SK-N-SH (cell line): ENCODE results near the gene PPP1R9A.

Source experiments
- CTCF ChIP-seq: fragments of 200-600 bp; sonication (generic); IDR thresholded peaks from 2 replicates; pipeline ENCODE4 v1.6.1; 2017; ENCODE audit warnings: antibody characterized with exemption, mild to moderate bottlenecking, moderate library complexity
- POLR2AphosphoS5 ChIP-seq: IDR thresholded peaks from 2 replicates; pipeline ENCODE4 v1.6.1; 2012; ENCODE audit warnings: low read depth, low read length
- REST ChIP-seq: IDR thresholded peaks from 2 replicates; pipeline ENCODE4 v1.6.1; 2012; ENCODE audit warnings: mild to moderate bottlenecking, low read depth, low read length, moderate library complexity

DNA sequence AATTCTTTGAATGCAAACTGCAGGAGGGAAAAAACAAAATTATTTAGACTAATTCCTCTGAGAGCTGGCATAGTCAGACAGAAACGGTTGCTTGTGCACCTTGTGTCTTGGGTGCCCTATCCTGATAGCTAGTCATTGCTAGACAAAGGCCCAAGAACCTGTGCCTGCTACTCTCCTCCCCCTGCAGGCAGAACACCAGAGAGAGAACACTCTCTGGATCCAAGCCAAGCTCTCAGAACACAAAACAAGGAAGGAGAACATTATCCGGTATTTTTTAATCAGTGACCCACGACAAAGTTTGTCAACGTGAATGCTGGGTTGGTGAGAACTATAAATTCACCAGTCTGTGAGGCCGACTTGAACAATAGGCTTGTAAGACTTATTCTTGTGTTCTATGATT lies 18.8 kb upstream of the PPP1R9A start:
- TF ChIP-seq CTCF (peak; percentile 16; the same call in 1 of the 2 replicates), POLR2AphosphoS5 (no peak), REST (no peak)
